K562 (cell line): ENCODE data around the gene ASCC3. TPM values are rescaled to one million over a fixed set of nuclear protein-coding genes. Genes with fewer than 3 reads are reported as not detected.

Source experiments
- ATAC-seq: fragments of 200-7000 bp; cut with Tn5 transposase; 3 replicates; pipeline ENCODE4 v1.9.1; 2020; ENCODE audit warnings: moderate library complexity
- BruUV-seq: library from RNA; stranded (reverse); fragments of 400-500 nt; replicated peaks from 2 replicates; lab custom pipeline; 2021; lab: Mats Ljungman, UMichigan
- CTCF ChIA-PET: fragments of 300-600 bp; formaldehyde crosslinking; extraction: SDS; loops from one replicate; lab custom pipeline; 2021; ENCODE audit warnings: low intra/inter-chr PET ratio; lab: Yijun Ruan, JAX
- POLR2A ChIA-PET: fragments of 300-600, 350-650 bp; sonication (Branson Sonifier 250); formaldehyde crosslinking; extraction: SDS; loops from one replicate; lab custom pipeline; 2021; ENCODE audit warnings: antibody characterized with exemption, inconsistent platforms; lab: Yijun Ruan, JAX
- DNase-seq, 4 experiments: peaks; one replicate each; pipeline versions ENCODE4 v3.0.0 to v3.0.0-alpha.2; 2011 to 2018; ENCODE audit warnings: low spot score in 3 of 4, mixed read lengths in 3 of 4; ENCODE audit errors: extremely low read depth in 1 of 4
- FAIRE-seq: peaks from 2 replicates; lab custom pipeline; 2011; peaks lifted over from hg19 to GRCh38; lab: Jason Lieb, UNC
- H2AFZ ChIP-seq: 2 replicates; pipeline ENCODE4 v1.6.0; 2011; ENCODE audit warnings: low read depth, low read length, control low read depth, inconsistent platforms
- H3K27ac ChIP-seq: fragments of 200-600 bp; 3 replicates; pipeline ENCODE4 v1.8.0; 2011; ENCODE audit warnings: low read depth, mild to moderate bottlenecking, control low read depth, inconsistent platforms, low read length, moderate library complexity, mixed read lengths; ENCODE audit errors: extremely low read depth
- H3K27me3 ChIP-seq, 2 experiments: fragments of 300-600 bp in 1 of 2; 2 replicates in 1 of 2; 3 replicates in 1 of 2; pipeline versions ENCODE4 v1.6.0 to v1.8.0; 2011; ENCODE audit warnings: inconsistent platforms in 2 of 2, low read length in 2 of 2, mild to moderate bottlenecking in 1 of 2, mixed read lengths in 1 of 2, moderate library complexity in 1 of 2; ENCODE audit not compliant: control insufficient read depth in 2 of 2, insufficient read depth in 2 of 2
- H3K36me3 ChIP-seq: fragments of 300-600 bp; 3 replicates; pipeline ENCODE4 v1.8.0; 2011; ENCODE audit warnings: mild to moderate bottlenecking, low read length, inconsistent platforms; ENCODE audit not compliant: control insufficient read depth, insufficient read depth
- H3K4me1 ChIP-seq, 2 experiments: fragments of 200-600 bp in 1 of 2; replicated peaks in 1 of 2; 2 replicates in 1 of 2; 3 replicates in 1 of 2; pipeline versions ENCODE4 v1.5.1 to v1.8.0; 2011; ENCODE audit warnings: inconsistent platforms in 2 of 2, low read length in 2 of 2, mild to moderate bottlenecking in 1 of 2, mixed read lengths in 1 of 2, moderate library complexity in 1 of 2; ENCODE audit not compliant: control insufficient read depth in 2 of 2, insufficient read depth in 2 of 2
- H3K4me2 ChIP-seq: 2 replicates; pipeline ENCODE4 v1.6.1; 2011; ENCODE audit warnings: low read length, control low read depth, inconsistent platforms, mixed read lengths; ENCODE audit not compliant: insufficient read depth
- H3K4me3 ChIP-seq: fragments of 200-600 bp; sonication (generic), shearing (Covaris generic); 2 replicates; pipeline ENCODE4 v1.5.1; 2016; ENCODE audit warnings: control low read depth, inconsistent platforms
- H3K79me2 ChIP-seq: fragments of 200-600 bp; 3 replicates; pipeline ENCODE4 v1.8.0; 2011; ENCODE audit warnings: low read length, inconsistent platforms; ENCODE audit not compliant: control insufficient read depth, insufficient read depth
- H3K9ac ChIP-seq, 2 experiments: 2 replicates each; pipeline versions ENCODE4 v1.6.0 to v1.6.1; 2011; ENCODE audit warnings: low read depth in 2 of 2, low read length in 2 of 2, control low read depth in 1 of 2, inconsistent platforms in 1 of 2, mild to moderate bottlenecking in 1 of 2, mixed read lengths in 1 of 2; ENCODE audit not compliant: insufficient read depth in 1 of 2
- H3K9me1 ChIP-seq: one replicate; pipeline ENCODE4 v1.6.0; 2011; ENCODE audit warnings: inconsistent platforms, mild to moderate bottlenecking, low read length, moderate library complexity; ENCODE audit not compliant: control insufficient read depth, insufficient read depth
- H3K9me3 ChIP-seq: replicated peaks from 2 replicates; pipeline ENCODE4 v1.5.1; 2011; ENCODE audit warnings: low read depth, low read length, inconsistent platforms; ENCODE audit not compliant: control insufficient read depth, insufficient read depth
- H4K20me1 ChIP-seq: replicated peaks from 2 replicates; pipeline ENCODE4 v1.6.1; 2011; ENCODE audit warnings: low read length, inconsistent platforms, mixed read lengths; ENCODE audit not compliant: control insufficient read depth, insufficient read depth
- EGR1 ChIP-seq: fragments of 450-650 bp; conservative IDR thresholded peaks from 2 replicates; pipeline ENCODE4 v1.6.1; 2017; ENCODE audit warnings: mild to moderate bottlenecking
- FUS ChIP-seq: fragments of 200-400 bp; formaldehyde crosslinking; optimal IDR thresholded peaks from 2 replicates; pipeline ENCODE3; 2017; ENCODE audit warnings: low read depth, low read length
- GATAD2B ChIP-seq: fragments of 450-650 bp; IDR thresholded peaks from 2 replicates; pipeline ENCODE4 v1.6.1; 2017; ENCODE audit warnings: mild to moderate bottlenecking, borderline replicate concordance
- LCOR ChIP-seq: sonication (generic); formaldehyde crosslinking; IDR thresholded peaks from 2 replicates; pipeline ENCODE4 v1.8.0; 2022; ENCODE audit warnings: mild to moderate bottlenecking, missing genetic modification reagents
- MAFG ChIP-seq: fragments of 450-650 bp; conservative IDR thresholded peaks from 2 replicates; pipeline ENCODE4 v1.6.1; 2016; ENCODE audit warnings: missing genetic modification characterization, missing compliant biosample characterization
- MAFK ChIP-seq: IDR thresholded peaks from 2 replicates; pipeline ENCODE4 v1.6.1; 2011; ENCODE audit warnings: low read length, improper control_type of control experiment
- NEUROD1 ChIP-seq: fragments of 150-350 bp; IDR thresholded peaks from 2 replicates; pipeline ENCODE4 v1.6.1; 2014; ENCODE audit warnings: borderline replicate concordance, low read length, low read depth; ENCODE audit not compliant: partially characterized antibody
- PBX2 ChIP-seq, 2 experiments: IDR thresholded peaks in 1 of 2; conservative IDR thresholded peaks in 1 of 2; 2 replicates each; pipeline ENCODE4 v1.6.1; 2016; ENCODE audit warnings: low read depth in 2 of 2, mild to moderate bottlenecking in 1 of 2, missing compliant biosample characterization in 1 of 2, missing genetic modification characterization in 1 of 2, moderate library complexity in 1 of 2
- POLR2H ChIP-seq: IDR thresholded peaks from 2 replicates; pipeline ENCODE4 v1.6.1; 2016; ENCODE audit warnings: missing genetic modification characterization, low read depth, mild to moderate bottlenecking, control low read depth, missing compliant biosample characterization, moderate library complexity
- SIN3A ChIP-seq, 2 experiments: fragments of 150-350 bp in 1 of 2; IDR thresholded peaks; 2 replicates each; pipeline ENCODE4 v1.6.1; 2011 to 2016; ENCODE audit warnings: borderline replicate concordance in 2 of 2, low read depth in 2 of 2, low read length in 2 of 2, mild to moderate bottlenecking in 2 of 2, moderate library complexity in 2 of 2; ENCODE audit not compliant: control insufficient read depth in 1 of 2
- SRSF1 ChIP-seq: fragments of 200-400 bp; formaldehyde crosslinking; IDR thresholded peaks from 2 replicates; pipeline ENCODE4 v1.6.1; 2017; ENCODE audit warnings: mild to moderate bottlenecking, low read depth, low read length, moderate library complexity
- SRSF3 ChIP-seq: fragments of 200-400 bp; formaldehyde crosslinking; IDR thresholded peaks from 2 replicates; pipeline ENCODE4 v1.6.1; 2016; ENCODE audit warnings: mild to moderate bottlenecking, low read length, moderate library complexity; ENCODE audit not compliant: insufficient read depth
- YY1 ChIP-seq, 3 experiments: IDR thresholded peaks; 2 replicates each; pipeline ENCODE4 v1.6.1; 2011; ENCODE audit warnings: low read length in 2 of 3, mild to moderate bottlenecking in 2 of 3, moderate library complexity in 2 of 3, borderline replicate concordance in 1 of 3, control low read depth in 1 of 3, low read depth in 1 of 3; ENCODE audit not compliant: insufficient read depth in 3 of 3, insufficient replicate concordance in 2 of 3, control insufficient read depth in 1 of 3, insufficient read length in 1 of 3; ENCODE audit errors: extremely low read depth in 1 of 3
- ZNF12 ChIP-seq: sonication (generic); formaldehyde crosslinking; IDR thresholded peaks from 2 replicates; pipeline ENCODE4 v1.4.0; 2020; ENCODE audit warnings: mild to moderate bottlenecking, missing genetic modification reagents
- ZNF165 ChIP-seq: fragments of 250-450 bp; sonication (Bioruptor Pico); IDR thresholded peaks from 2 replicates; pipeline ENCODE4 v1.4.0; 2020; ENCODE audit warnings: borderline replicate concordance
- ZNF395 ChIP-seq: fragments of 200-800 bp; sonication (Bioruptor generic); IDR thresholded peaks from 2 replicates; pipeline ENCODE4 v1.6.1; 2017; ENCODE audit warnings: missing genetic modification characterization, missing compliant biosample characterization
- ZNF584 ChIP-seq: fragments of 200-800 bp; sonication (Bioruptor generic); IDR thresholded peaks from 2 replicates; pipeline ENCODE4 v1.6.1; 2016; ENCODE audit warnings: low read depth, mild to moderate bottlenecking, missing genetic modification characterization, missing compliant biosample characterization
- WGBS: fragments of 100-300 bp; shearing (Covaris generic); methylation state at CpG from one replicate; pipeline ENCODE4 v1.1.6; 2016; ENCODE audit warnings: low coverage, mixed read lengths; ENCODE audit not compliant: insufficient coverage; ENCODE audit errors: missing lambda C conversion rate; 5-methylcytosine and 5-hydroxymethylcytosine counted together
- in situ Hi-C: fragments of 300-500 bp; cut with MboI; formaldehyde crosslinking; loops from 4 replicates; pipeline ENCODE4 v1.15.0; 2018; ENCODE audit warnings: inconsistent platforms, mixed read lengths
- intact Hi-C: fragments of 100-400 bp; cut with micrococcal nuclease; formaldehyde crosslinking; loops from 2 replicates; pipeline ENCODE4 v1.14.2; 2022
- polyA plus RNA-seq, 8 experiments: library from polyadenylated mRNA; depleted of rRNA in 4 of 8; stranded (reverse) in 5 of 8; unstranded in 3 of 8; fragments of >200 nt; fragmentation: Nextera tagmentation in 2 of 8; fragmentation: Illumina TruSeq in 1 of 8; extraction: Ambion mirVana in 2 of 8; extraction: Trizol in 1 of 8; gene quantifications; 2 replicates each; pipeline versions ENCODE4 v1.2.1 to v1.2.3, GENCODE V29; 2011 to 2014; ENCODE audit warnings: inconsistent platforms in 1 of 8, missing spikeins in 1 of 8
- total RNA-seq, 7 experiments: library from RNA; depleted of rRNA in 6 of 7; stranded (reverse); fragments of >200 nt in 6 of 7; fragmentation: Illumina TruSeq in 2 of 7; extraction: Trizol in 2 of 7; gene quantifications; 2 replicates each; pipeline versions ENCODE4 v1.2.1 to v1.2.3, GENCODE V29; 2011 to 2021; ENCODE audit warnings: low replicate concordance in 1 of 7

Gene ASCC3
- total and polyA plus RNA-seq, 9 of the 15 experiments (the other 6 are each of a cell fraction or from before 2014, with no cell fraction given) = 16.1 to 56.1 (median 33.9) TPM

GRCh38 chr6:100845676-100846075 is 35.5 kb downstream of the ASCC3 start (continued):
- no peak for TF ChIP-seq SRSF1

GRCh38 chr6:100839419-100839818 is 41.7 kb downstream of the ASCC3 start:
- 91% methylated on average over 1 of the region's 1 CpG for WGBS
- DNase-seq = no peak
- Histone ChIP-seq H3K4me1 (no peaks in the 10 kb centered on the region), H4K20me1 (no peaks in the 10 kb centered on the region), H3K27ac (no peak overlapping the region), H3K27me3 (no peaks in the 10 kb centered on the region), H3K9me3 (no peaks in the 10 kb centered on the region), H3K9me1 (no peaks in the 10 kb centered on the region), H2AFZ (no peak overlapping the region), H3K36me3 (no peaks in the 10 kb centered on the region; the same call in 2 of the 3 replicates), H3K4me3 (no peak overlapping the region), H3K4me2 (no peak overlapping the region), H3K79me2 (peaks cover 46% of the 10 kb centered on the region; the same call in 2 of the 3 replicates), H3K9ac (no peak overlapping the region)
- ChIA-PET CTCF (no interaction called here), POLR2A (no interaction called here)
- intact Hi-C loops (no loop called here), in situ Hi-C loops (no loop called here)
- BruUV-seq = no TSS peak
- no peak for ATAC-seq
- peak; percentile 35 for FAIRE-seq
- TF ChIP-seq MAFK = peak; percentile 98
- no peak for TF ChIP-seq SRSF3
- TF ChIP-seq POLR2H (tag) = no peak
- no peak for TF ChIP-seq ZNF395 (CRISPR knock-in tag)
- TF ChIP-seq LCOR = no peak
- TF ChIP-seq FUS = no peak
- no peak for TF ChIP-seq YY1 (IDR thresholded peaks at IDR 0.05; ENCODE audit: borderline replicate concordance in 1 of 3, control insufficient read depth in 1 of 3, extremely low read depth in 1 of 3, insufficient read depth in 3 of 3, insufficient read length in 1 of 3, insufficient replicate concordance in 2 of 3, low read depth in 1 of 3, low read length in 2 of 3)
- no peak for TF ChIP-seq EGR1
- TF ChIP-seq ZNF12 (CRISPR knock-in tag) = no peak
- TF ChIP-seq MAFG = peak; percentile 93
- TF ChIP-seq PBX2 (CRISPR knock-in tag; IDR thresholded peaks at IDR 0.05; ENCODE audit: low read depth) = no peak
- no peak for TF ChIP-seq PBX2 (tag; conservative IDR thresholded peaks at IDR 0.05; ENCODE audit: low read depth)
- TF ChIP-seq NEUROD1 = no peak
- TF ChIP-seq ZNF165 (CRISPR knock-in tag) = no peak
- TF ChIP-seq GATAD2B = no peak
- TF ChIP-seq ZNF584 = no peak
- no peak for TF ChIP-seq SIN3A (IDR thresholded peaks at IDR 0.05; ENCODE audit: borderline replicate concordance in 2 of 2, control insufficient read depth in 1 of 2, low read depth in 2 of 2, low read length in 2 of 2)
